ENCODE data around the gene PTPN7. TPM values are rescaled to one million over a fixed set of nuclear protein-coding genes. Genes with fewer than 3 reads are reported as not detected.
"Not testable (repeated sequence)": the region's sequence is repeated elsewhere in the genome, so short reads cannot be mapped to it uniquely, and the experiment has no call there.

Gene PTPN7
- total RNA-seq, 1 donor from 2014 or later: 4.2 TPM

DNA sequence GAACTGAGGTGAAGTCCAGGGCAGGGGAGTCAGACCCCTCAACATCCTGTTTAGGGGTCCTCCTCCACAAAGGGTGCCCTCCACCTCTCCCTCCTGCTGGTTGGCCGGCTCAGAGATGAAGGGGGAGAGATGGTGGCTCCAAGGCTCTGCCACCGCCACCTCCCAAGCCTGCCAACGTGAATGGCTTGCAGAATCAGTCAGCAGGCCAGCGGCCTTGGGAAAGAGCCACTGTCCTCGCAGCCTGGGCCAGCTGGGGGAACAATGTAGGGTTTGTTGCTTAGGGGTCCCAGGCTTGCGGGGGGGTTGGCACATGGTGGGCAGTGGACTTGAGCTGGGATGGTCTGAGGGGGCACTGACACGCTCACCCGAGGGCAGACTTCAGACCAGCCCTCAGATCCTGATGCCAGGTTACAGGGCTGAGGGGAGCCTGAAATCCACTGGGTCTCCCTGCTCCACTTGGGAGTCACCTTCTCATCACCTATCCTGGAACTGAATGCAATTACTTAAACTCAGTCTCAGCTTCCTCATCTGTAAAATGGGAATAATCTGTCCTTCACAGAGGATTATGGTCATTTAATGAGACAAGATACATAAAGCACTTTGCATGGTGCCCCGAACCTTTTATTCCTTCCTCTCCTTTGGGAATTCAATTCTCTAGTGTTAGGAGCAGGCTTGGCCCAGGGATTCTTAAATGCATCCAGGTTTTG, 29.4 kb downstream of the PTPN7 start:
- DNase-seq (ENCODE audit: low spot score): no peak

GRCh38 chr1:202130297-202130721, 30.1 kb downstream of the PTPN7 start:
- no peak for DNase-seq (ENCODE audit: low spot score)

DNA sequence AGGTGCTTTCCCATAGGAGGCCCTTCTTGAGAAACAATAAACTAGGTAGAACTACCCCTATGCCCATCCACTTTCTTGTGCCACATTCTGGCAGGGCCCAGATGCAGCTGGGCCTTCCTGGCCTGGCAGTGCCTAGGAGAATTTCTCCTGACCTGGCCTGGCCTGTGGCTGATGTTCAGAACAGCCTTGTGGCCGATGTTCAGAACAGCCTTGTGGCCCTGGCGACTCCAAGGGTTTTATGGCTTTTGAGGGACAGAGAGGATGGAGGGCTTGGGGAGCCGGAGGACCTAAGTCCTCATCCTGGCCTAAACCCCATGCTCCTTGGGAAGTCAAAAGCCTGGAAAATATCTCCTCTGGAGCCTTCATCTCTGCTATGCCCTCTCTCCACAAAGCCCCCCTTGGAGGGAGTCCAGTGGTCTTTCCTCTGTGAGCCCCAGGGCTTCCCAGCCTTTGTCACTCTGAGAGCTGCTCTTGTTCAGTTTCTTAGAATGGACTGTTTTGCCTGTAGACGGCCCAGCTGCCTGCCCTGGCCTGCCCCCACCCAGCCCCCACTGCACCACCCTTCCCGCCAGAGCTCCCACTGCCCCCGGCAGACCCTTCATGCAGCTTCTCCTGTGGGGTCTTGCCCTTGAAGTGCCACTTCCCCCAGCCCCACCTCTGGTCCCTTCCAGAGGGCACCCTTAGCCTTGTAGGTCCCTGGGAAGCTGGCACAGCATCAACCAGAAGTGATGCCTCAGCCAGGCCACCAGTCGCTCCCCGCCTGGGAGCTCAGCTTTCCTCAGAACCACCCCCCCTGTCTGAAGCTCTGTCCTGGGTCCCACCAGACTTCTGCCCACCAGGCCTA, 30.7 kb downstream of the PTPN7 start:
- no peak for DNase-seq (ENCODE audit: low spot score)

GRCh38 chr1:202127836-202128622, 32.4 kb downstream of the PTPN7 start:
- no peak for DNase-seq (ENCODE audit: low spot score)

DNA sequence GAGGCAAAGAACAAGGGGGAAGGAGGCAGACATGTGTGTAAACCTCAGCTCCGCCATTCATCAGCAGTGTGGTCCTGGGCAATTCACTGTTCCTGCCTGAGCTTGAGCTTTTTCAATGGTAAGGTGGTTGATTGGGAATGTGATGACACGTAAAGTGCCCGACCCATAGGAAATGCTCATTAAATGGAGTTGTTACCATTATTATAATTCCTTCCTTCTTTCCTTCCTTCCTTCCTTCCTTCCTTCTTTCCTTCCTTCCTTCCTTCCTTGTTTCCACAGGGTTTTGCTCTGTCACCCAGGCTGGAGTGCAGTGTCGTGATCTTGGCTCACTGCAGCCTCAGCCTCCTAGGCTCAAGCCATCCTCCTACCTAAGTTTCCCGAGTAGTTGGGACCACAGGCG, 33.3 kb downstream of the PTPN7 start:
- DNase-seq (ENCODE audit: low spot score): no peak

GRCh38 chr1:202126426-202126825, 34.0 kb downstream of the PTPN7 start:
- no peak for DNase-seq (ENCODE audit: low spot score)

DNA sequence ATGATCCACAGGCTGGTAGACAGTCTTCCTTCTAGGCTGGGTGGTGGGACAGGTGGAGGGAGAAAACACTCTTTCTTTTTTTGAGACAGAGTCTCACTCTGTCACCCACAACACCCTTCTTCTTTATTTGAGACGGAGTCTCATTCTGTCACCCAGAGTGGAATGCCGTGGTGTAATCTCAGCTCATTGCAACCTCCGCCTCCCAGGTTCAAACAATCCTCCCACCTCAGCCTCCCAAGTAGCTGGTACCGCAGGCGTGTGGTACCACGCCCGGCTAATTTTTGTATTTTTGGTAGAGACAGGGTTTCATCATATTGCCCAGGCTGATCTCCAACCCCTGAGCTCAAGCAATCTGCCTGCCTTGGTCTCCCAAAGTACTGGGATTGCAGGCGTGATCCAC, 34.8 kb downstream of the PTPN7 start:
- no peak for DNase-seq (ENCODE audit: low spot score)

GRCh38 chr1:202124142-202124541, 36.3 kb downstream of the PTPN7 start:
- DNase-seq (ENCODE audit: low spot score): no peak

DNA sequence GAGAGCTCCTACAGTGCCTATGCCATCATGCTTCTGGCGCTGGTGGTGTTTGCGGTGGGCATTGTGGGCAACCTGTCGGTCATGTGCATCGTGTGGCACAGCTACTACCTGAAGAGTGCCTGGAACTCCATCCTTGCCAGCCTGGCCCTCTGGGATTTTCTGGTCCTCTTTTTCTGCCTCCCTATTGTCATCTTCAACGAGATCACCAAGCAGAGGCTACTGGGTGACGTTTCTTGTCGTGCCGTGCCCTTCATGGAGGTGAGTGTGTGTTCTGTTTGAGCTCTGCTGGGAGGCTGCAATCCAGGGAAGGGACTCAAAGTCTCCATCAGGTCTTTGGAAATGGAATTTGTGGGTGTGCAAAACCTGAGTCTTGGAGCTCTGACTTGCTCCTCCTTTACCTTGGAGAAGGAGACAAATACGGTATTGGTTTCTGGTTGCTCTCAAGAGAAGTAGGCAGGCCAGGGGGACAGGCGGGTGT, 37.0 kb downstream of the PTPN7 start:
- DNase-seq (ENCODE audit: low spot score): no peak

- no peak for DNase-seq (ENCODE audit: low spot score)
Observed at GRCh38 chr1:202122639-202123335, 37.6 kb downstream of the PTPN7 start, which contains the start of gene GPR37L1. GPR37L1 (plus strand) TSS chr1:202122917; CDS start chr1:202122964, 47 bp downstream.

DNA sequence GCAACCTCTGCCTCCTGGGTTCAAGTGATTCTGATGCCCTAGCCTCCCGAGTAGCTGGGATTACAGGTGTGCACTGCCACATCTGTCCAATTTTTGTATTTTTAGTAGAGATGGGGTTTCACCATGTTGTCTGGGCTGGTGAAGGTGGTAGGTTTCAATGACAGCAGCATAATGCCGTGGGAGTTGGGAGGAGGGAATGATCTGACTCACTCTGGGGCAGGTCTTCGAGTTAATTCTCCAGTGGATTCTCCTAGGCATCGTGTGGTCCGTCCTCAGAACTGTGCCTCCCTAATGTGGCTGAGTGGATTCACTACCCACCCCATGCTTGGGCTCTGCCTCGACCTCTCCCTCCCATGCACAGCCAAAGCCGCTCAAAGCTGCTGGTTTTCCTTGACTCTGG, 39.4 kb downstream of the PTPN7 start:
- no peak for DNase-seq (ENCODE audit: low spot score)

DNA sequence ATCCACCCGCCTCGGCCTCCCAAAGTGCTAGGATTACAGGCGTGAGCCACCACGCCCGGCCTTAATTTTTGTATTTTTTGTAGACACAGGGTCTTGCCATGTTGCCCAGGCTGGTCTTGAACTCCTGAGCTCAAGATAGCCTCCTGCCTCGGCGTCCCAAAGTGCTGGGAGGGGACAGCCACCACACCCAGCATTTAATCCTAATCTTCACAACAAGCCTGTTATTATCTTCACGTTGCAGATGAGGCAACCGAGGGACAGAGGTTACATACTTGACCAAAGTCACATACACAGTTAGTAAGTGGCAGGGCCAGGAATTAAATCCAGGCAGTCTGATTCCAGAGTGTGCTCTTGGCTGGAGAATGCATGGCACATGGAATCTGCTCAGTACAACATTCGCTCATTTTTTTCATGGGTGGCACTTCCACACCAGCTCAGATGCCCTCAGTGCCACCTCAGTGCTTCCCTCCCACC, 42.5 kb downstream of the PTPN7 start:
- DNase-seq (ENCODE audit: low spot score): no peak

- no peak for DNase-seq (ENCODE audit: low spot score)
Observed at GRCh38 chr1:202116287-202116686, 44.1 kb downstream of the PTPN7 start.

DNA sequence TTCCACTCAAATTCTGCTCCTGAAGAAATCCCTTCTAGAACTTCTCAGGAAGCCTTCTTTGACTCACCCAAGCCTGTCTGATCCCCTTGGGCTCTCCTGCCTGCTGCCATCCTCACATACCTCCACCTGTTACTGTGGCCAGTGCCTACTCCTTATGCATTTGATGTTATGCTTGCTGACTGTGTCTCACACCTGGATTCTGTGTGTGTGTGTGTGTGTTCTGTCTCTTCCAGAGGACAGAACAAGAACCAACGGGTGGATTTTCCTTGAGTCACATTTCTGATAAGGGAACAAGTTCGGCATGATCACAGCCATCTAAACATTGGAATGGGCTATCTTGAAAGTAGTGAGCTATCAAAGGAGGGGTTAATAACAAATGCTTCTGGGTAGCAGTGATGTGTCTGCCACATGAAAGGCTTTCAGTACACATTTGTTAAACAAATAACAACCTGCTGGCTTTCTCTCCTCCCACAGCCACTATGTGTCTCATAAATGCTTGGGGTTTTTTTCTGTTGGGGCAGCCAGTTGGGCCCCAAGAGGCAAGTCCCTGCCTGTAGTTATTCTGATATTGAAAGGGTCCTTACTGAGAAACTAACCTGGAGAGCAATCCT, 46.6 kb downstream of the PTPN7 start:
- no peak for DNase-seq (ENCODE audit: low spot score)

DNA sequence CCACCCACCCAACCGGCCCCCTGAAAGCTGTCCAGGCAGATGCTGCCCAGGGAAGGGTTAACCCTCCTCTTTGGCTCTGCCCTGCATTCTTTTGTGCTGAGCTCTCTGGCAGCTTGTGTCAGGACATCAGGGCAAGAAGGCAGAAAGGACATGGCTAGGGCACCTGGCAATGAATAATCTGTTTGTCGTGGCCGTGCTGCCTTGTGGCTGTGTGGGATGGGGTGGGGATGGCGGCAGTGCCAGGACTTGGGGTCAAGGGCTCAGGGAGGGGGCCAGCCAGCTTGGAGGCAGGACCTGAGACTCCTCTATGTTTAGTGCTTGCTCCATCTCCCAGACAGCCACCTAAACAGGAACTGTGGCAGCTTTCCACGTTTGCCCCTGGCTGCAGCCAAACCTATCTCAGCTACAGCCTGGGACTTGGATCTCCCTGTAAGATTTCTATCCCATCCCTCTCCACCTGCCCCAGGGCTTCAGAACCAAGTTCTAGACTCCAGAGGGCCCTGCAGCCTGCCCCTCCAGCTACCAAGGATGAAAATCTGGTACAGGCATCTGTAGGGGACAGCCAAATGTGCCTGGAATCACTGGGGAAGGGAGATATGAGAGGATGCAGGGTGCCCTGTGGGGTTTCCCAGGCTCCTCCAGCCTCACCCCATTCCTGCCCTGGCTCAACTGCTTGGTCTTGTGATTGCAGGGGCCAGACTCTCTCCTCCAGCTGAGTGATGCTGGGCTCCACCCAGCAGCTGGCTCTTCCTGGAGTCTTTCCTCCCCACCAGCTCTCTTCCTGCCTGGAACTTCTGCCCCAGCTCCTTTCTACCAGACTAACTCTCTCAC, 47.3 kb downstream of the PTPN7 start:
- DNase-seq (ENCODE audit: low spot score): no peak

- not testable (repeated sequence) for DNase-seq (ENCODE audit: low spot score)
Observed at GRCh38 chr1:202111589-202111988, 48.8 kb downstream of the PTPN7 start.

DNA sequence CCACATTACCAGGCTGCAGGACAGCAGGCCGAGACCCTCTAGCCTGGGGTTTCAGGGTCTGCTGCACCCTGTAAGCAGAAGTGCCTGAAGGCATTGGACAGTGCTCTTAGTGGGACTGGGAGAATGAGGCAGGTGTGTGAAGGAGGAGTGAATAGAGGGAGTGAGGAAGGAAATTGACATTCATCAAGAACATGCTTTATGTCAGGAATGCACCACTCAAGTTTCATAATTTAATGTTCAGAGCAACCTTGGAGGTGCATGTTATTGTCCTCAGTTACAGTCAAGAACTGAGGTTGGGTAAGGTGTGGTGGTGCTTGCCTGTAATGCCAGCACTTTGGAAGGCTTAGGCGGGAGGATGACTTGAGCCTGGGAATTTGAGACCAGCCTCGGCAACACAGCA, 49.4 kb downstream of the PTPN7 start:
- DNase-seq (ENCODE audit: low spot score): no peak

DNA sequence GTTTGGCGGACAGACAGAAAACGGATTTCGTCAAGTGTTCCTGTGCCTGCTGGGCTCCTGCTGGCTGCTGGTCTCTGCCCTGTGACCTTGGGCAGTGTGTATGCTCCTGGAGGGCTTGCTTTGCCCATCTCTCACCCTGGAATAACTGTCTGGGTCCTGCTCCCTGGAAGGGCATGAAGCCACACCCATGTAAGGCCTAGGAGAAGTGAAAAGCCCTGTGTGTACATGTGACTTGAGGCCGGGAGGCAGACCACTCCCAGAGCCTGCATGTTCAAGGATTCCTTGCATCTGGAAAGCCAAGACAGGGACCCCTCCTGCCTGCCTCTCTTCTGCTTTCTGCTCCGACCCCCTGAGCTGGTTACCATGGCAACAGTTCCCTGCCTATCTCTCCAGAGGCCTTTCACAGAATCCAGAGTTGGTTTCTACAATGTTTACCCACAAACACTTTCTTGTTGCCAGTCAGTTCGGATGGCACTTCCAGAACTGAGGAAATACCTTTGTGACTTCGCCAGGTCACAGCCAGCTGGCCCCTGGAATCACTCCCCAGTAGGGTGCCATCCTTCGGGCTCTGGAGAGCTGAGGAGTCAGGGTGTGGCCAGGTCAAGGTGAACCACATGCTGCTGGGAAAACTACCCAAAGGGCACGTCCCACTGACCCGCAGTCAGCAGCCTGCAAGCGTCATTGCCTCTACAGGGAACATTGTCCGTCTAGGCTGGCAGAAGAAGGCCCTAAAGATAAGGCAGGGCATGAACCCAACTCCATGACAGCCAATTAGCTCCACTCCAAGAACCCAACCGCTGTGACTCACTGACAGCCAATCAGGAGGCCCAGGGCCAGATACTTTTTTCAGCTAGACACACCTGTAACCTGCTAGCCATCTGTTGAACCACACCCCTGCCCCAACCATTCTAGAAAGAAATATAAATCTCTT, 52.3 kb downstream of the PTPN7 start:
- no peak for DNase-seq (ENCODE audit: low spot score)

DNA sequence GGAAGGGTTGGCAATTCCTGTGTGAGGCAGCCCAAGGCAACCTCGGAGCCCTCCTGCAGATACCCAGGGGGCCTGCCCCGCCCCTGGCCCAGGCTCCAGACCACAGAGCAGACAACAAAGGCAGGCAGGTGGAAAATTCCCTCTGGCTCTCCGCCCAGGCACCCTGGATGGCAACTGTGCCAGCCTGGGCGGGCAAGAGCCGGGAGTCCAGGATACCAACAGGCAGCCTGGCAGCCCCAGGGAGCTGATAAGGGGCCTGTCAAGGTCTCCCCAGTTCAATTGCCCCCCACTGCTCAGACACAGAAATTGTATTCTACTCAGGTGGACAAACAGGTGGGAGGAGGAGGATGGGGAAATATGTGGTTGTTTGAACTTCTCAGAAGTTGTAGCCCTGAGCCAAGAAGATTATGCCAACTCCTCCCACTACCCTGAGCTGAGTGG, 53.1 kb downstream of the PTPN7 start:
- DNase-seq (ENCODE audit: low spot score): no peak

All from ureter (tissue), 1 donor.